ENCODE results near the gene RBBP8NL.

The RBBP8NL gene

DNA sequence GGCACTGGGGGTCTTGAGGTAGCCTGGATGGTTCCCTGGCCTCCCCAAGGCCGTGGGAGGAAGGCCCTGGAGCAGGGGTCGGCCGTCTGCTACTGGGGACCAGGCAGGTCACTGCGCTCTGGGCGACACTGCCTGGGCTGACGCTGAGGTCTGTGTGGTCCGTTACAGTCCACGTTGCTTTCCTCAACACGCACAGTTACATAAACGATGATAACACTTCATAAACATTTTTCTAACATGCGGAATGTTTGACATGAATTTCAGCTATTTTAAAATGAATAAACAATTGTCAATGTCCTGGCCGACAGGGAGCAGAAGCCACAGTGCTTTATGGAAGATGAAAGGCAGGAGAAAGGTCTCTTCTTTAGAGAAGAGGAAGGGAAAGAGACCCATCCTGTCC lies 10.2 kb upstream of the RBBP8NL start:
- DNase-seq (ENCODE audit: low read depth, low spot score) = no peak
- no peak overlapping the region for H3K4me3 ChIP-seq (ENCODE audit: low read depth, low read length)
- TF ChIP-seq, protein P1, sequence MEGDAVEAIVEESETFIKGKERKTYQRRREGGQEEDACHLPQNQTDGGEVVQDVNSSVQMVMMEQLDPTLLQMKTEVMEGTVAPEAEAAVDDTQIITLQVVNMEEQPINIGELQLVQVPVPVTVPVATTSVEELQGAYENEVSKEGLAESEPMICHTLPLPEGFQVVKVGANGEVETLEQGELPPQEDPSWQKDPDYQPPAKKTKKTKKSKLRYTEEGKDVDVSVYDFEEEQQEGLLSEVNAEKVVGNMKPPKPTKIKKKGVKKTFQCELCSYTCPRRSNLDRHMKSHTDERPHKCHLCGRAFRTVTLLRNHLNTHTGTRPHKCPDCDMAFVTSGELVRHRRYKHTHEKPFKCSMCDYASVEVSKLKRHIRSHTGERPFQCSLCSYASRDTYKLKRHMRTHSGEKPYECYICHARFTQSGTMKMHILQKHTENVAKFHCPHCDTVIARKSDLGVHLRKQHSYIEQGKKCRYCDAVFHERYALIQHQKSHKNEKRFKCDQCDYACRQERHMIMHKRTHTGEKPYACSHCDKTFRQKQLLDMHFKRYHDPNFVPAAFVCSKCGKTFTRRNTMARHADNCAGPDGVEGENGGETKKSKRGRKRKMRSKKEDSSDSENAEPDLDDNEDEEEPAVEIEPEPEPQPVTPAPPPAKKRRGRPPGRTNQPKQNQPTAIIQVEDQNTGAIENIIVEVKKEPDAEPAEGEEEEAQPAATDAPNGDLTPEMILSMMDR (IDR thresholded peaks at IDR 0.05; ENCODE audit: insufficient read depth, low read length, missing control alignments) = no peak
- ChIA-PET CTCF (no interaction called here), POLR2A (no interaction called here)

GRCh38 chr20:62436692-62437091 lies 9.4 kb upstream of the RBBP8NL start:
- TF ChIP-seq, protein P1 (IDR thresholded peaks at IDR 0.05; ENCODE audit: insufficient read depth, low read length, missing control alignments) = no peak
- H3K4me3 ChIP-seq (ENCODE audit: low read depth, low read length) = no peak overlapping the region
- CTCF ChIA-PET = no interaction called here
- DNase-seq (ENCODE audit: low read depth, low spot score) = no peak
- POLR2A ChIA-PET = interaction anchor here (0.6 kb wide), 1 partner anchor 151 kb away, joined by 3 read pairs; no protein-coding TSS in a partner anchor

DNA sequence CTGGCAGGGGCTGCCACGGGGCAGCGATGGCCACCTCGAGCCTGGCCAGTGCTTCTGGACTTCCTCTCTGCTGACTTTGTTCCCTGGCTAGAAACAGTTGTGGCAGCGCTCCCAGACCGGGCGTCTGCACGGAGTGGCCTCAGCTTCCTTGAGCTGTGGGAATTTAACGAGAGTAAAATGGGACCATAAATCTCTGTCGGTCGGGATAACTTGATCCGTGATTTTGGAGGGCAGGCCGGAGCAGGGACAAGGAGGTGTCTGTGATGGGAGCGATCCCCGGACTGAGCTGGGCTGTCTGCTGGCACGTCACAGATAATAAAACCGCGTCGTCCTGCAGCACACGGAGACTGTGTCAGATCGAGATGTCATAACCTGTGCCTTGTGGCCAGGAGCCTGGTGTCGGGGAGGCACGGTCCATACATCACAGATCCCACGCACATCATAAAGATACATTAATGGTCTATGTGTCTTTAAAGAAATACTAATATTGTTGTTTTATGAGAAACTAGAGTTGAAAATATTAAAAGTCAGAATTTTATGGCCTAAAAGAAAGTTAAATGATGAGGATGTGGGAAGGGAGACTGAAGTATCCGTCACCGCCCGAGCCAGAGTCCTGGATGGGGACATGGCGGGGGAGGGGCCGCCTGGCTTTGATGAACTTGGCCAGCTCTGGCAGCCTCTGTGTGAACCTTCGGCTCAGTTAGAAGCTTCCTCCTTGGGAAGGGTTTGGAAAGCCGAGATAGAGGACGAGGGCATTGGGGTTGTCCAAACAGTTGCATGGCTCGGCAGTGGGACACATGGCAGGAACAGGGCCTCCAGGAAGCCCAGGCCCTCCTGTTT lies 6.5 kb upstream of the RBBP8NL start:
- DNase-seq (ENCODE audit: low read depth, low spot score) = no peak
- TF ChIP-seq, protein P1 (IDR thresholded peaks at IDR 0.05; ENCODE audit: insufficient read depth, low read length, missing control alignments) = no peak
- no peak overlapping the region for H3K4me3 ChIP-seq (ENCODE audit: low read depth, low read length)
- POLR2A ChIA-PET = no interaction called here
- CTCF ChIA-PET = interaction anchor here (1.2 kb wide), 1 partner anchor 9 kb away, joined by 3 read pairs; no protein-coding TSS in a partner anchor

- ChIA-PET POLR2A (no interaction called here), CTCF (interaction anchor here (1.3 kb wide), 1 partner anchor 21 kb away, joined by 3 read pairs; no protein-coding TSS in a partner anchor)
- TF ChIP-seq, protein P1 (IDR thresholded peaks at IDR 0.05; ENCODE audit: insufficient read depth, low read length, missing control alignments) = no peak
- H3K4me3 ChIP-seq (ENCODE audit: low read depth, low read length) = no peak overlapping the region
- DNase-seq (ENCODE audit: low read depth, low spot score) = no peak
Measured at GRCh38 chr20:62430866-62431447, 3.6 kb upstream of the RBBP8NL start.

DNA sequence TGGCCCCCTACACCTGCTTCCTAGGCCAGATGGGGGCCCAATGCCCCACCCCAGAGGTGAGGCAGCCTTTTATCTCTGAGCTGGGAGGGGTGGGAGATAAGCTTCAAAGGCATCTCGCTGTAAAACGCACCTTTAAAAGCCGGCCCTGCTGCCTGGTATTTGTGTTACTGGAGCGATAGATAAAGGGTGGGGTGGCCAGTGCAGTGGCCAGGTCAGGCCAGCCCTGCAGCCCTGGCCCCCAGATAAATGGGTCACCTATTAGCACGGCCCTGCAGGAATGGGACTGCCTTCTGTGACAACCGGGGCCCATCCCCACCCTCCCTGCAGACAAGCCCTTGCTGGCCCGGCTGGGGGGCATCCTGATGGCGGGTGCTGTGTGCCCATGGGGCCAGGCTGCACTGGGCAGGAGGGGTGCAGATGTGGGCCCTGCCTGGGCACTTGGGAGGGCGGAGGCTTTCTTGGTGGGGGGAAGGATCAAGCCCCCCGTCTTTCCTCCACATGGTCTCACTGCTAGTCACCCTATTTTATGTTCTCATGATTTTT lies 3.0 kb upstream of the RBBP8NL start:
- no peak overlapping the region for H3K4me3 ChIP-seq (ENCODE audit: low read depth, low read length)
- ChIA-PET CTCF (interaction anchor here (1.3 kb wide), 1 partner anchor 20 kb away, joined by 3 read pairs; no protein-coding TSS in a partner anchor), POLR2A (no interaction called here)
- DNase-seq (ENCODE audit: low read depth, low spot score) = no peak
- TF ChIP-seq, protein P1 (IDR thresholded peaks at IDR 0.05; ENCODE audit: insufficient read depth, low read length, missing control alignments) = no peak
